Tibial artery (tissue), 4 donors: ENCODE data around the gene ABCC9.

Experiments used
- DNase-seq, 2 donors: peaks; one replicate each; pipeline ENCODE4 v3.0.0-alpha.2; 2019
- H3K27ac ChIP-seq, 2 donors: fragments of 200-600 bp; sonication (generic) in 1 of 2; 1 replicate in 1 of 2; 2 replicates in 1 of 2; pipeline ENCODE4 v1.5.1; 2018 to 2019; ENCODE audit warnings: mild to moderate bottlenecking in 1 of 2
- H3K27me3 ChIP-seq, 2 donors: fragments of 200-600 bp; sonication (generic) in 1 of 2; one replicate each; pipeline versions ENCODE4 v1.5.1 to v1.6.0; 2016 to 2019
- H3K36me3 ChIP-seq, 3 donors: fragments of 200-600 bp; sonication (generic) in 2 of 3; one replicate each; pipeline ENCODE4 v1.5.1; 2016 to 2019; ENCODE audit warnings: mild to moderate bottlenecking in 2 of 3
- H3K4me1 ChIP-seq, 4 donors: fragments of 200-600 bp; sonication (generic) in 2 of 4; 1 replicate in 3 of 4; 2 replicates in 1 of 4; pipeline ENCODE4 v1.5.1; 2016 to 2019
- H3K4me3 ChIP-seq, 2 donors: fragments of 200-600 bp; sonication (generic) in 1 of 2; 1 replicate in 1 of 2; 2 replicates in 1 of 2; pipeline ENCODE4 v1.5.1; 2018 to 2019; ENCODE audit warnings: mild to moderate bottlenecking in 2 of 2
- H3K9me3 ChIP-seq, 3 donors: fragments of 200-600 bp; sonication (generic) in 1 of 3; one replicate each; pipeline ENCODE4 v1.5.1; 2016 to 2019
- intact Hi-C: fragments of 100-400 bp; cut with DNase I; formaldehyde crosslinking; loops from one replicate; pipeline ENCODE4 v1.15.0; 2023; ENCODE audit warnings: low total_unique reads
- TF ChIP-seq, protein P1 (sequence below), 2 experiments: fragments of 200-600 bp in 1 of 2; fragments of 450-650 bp in 1 of 2; IDR thresholded peaks; one replicate each; pipeline ENCODE4 v1.5.1; 2017 to 2019; ENCODE audit warnings: antibody characterized with exemption in 2 of 2, mild to moderate bottlenecking in 1 of 2, moderate library complexity in 1 of 2

Gene ABCC9

GRCh38 chr12:21891751-21892217 lies 49.4 kb downstream of the ABCC9 start:
- H3K4me3 ChIP-seq = no peak overlapping the region
- peak overlapping the region; percentile 52 to 61 for H3K27ac ChIP-seq
- peak; percentile 76 to 86 for DNase-seq
- TF ChIP-seq, protein P1, sequence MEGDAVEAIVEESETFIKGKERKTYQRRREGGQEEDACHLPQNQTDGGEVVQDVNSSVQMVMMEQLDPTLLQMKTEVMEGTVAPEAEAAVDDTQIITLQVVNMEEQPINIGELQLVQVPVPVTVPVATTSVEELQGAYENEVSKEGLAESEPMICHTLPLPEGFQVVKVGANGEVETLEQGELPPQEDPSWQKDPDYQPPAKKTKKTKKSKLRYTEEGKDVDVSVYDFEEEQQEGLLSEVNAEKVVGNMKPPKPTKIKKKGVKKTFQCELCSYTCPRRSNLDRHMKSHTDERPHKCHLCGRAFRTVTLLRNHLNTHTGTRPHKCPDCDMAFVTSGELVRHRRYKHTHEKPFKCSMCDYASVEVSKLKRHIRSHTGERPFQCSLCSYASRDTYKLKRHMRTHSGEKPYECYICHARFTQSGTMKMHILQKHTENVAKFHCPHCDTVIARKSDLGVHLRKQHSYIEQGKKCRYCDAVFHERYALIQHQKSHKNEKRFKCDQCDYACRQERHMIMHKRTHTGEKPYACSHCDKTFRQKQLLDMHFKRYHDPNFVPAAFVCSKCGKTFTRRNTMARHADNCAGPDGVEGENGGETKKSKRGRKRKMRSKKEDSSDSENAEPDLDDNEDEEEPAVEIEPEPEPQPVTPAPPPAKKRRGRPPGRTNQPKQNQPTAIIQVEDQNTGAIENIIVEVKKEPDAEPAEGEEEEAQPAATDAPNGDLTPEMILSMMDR (IDR thresholded peaks at IDR 0.05) = no peak
- H3K27me3 ChIP-seq = no peaks in the 10 kb centered on the region
- intact Hi-C loops = no loop called here
- H3K9me3 ChIP-seq = no peaks in the 10 kb centered on the region
- H3K4me1 ChIP-seq = peaks cover 0 to 53% (median 11%) of the 10 kb centered on the region in 4 donors
- H3K36me3 ChIP-seq = no peaks in the 10 kb centered on the region

DNA sequence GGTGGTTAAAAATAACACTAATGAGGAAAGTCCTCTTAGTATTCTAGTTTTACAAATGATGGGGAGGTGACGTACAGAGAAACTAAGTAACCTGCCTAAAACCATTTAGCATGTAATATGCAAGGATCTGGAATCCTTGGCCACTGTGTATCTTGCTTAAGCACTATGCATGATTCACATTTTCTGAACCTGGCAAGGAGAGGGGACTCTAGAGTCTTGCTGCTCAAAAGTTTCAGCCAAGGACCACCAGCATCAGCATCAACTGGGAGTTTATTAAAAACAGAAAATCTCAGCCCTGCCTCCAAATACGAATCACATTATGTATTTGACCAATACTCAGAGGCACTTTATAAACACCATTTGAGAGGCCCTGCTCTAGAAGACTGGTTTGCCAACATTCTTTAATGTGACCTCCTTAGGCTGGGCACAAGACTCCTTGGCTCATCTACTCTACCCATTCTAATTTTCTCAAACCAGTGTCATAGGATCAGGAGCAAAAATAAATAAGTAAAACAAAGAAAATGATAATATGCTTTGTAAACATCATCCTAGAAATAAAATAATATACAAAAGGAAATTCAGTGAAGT lies 52.9 kb downstream of the ABCC9 start:
- Histone ChIP-seq H3K9me3 (no peaks in the 10 kb centered on the region), H3K27me3 (no peaks in the 10 kb centered on the region), H3K4me3 (no peak overlapping the region), H3K36me3 (no peaks in the 10 kb centered on the region), H3K27ac (peak overlapping the region in 1 of 2 donors; percentile 23), H3K4me1 (peaks cover 0 to 34% (median 5%) of the 10 kb centered on the region in 4 donors)
- intact Hi-C loops = no loop called here
- TF ChIP-seq, protein P1 (IDR thresholded peaks at IDR 0.05) = no peak
- DNase-seq = no peak

- Histone ChIP-seq H3K27ac (no peak overlapping the region), H3K4me3 (no peak overlapping the region), H3K36me3 (no peaks in the 10 kb centered on the region), H3K9me3 (no peaks in the 10 kb centered on the region), H3K27me3 (no peaks in the 10 kb centered on the region), H3K4me1 (peaks cover 0 to 15% (median 3%) of the 10 kb centered on the region in 4 donors)
- TF ChIP-seq, protein P1 (IDR thresholded peaks at IDR 0.05) = no peak
- DNase-seq = no peak
- intact Hi-C loops = no loop called here
These were observed 56.3 kb downstream of the ABCC9 start for GRCh38 chr12:21884936-21885335.

- H3K4me1 ChIP-seq = peaks cover 0 to 7% (median 3%) of the 10 kb centered on the region in 4 donors
- no peaks in the 10 kb centered on the region for H3K27me3 ChIP-seq
- no peaks in the 10 kb centered on the region for H3K36me3 ChIP-seq
- H3K27ac ChIP-seq = no peak overlapping the region
- H3K9me3 ChIP-seq = no peaks in the 10 kb centered on the region
- intact Hi-C loops = no loop called here
- DNase-seq = no peak
- TF ChIP-seq, protein P1 (IDR thresholded peaks at IDR 0.05) = no peak
- H3K4me3 ChIP-seq = no peak overlapping the region
These were observed 58.6 kb downstream of the ABCC9 start for GRCh38 chr12:21882635-21883034.

DNA sequence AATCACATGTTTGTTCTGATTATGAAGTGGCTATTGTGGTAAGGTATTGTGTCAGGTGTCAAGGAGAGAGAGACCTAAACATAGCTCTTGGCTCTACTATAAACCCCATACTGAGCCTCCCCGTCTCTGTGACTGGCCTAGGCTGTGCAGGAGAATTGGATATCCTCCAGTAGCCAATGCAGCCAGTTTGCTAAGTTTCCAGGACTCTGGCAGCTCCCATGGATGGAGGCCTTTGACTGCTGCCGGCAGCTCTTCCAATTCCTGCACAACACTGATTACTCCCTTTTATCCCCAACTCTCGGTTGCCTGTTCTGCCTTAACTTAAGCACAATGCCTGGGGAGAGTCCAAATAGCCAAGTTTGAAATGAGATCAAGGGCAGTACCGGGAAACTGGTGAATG lies 59.3 kb downstream of the ABCC9 start:
- TF ChIP-seq, protein P1 (IDR thresholded peaks at IDR 0.05) = no peak
- Histone ChIP-seq H3K27ac (no peak overlapping the region), H3K27me3 (no peaks in the 10 kb centered on the region), H3K4me3 (no peak overlapping the region), H3K9me3 (no peaks in the 10 kb centered on the region), H3K36me3 (no peaks in the 10 kb centered on the region), H3K4me1 (peaks cover 0 to 7% (median 3%) of the 10 kb centered on the region in 4 donors)
- no peak for DNase-seq
- intact Hi-C loops = no loop called here
